GM12891 (cell line): Measurements from ENCODE around the gene VTI1A.

Source experiments
- POLR2A ChIP-seq: IDR thresholded peaks from 2 replicates; pipeline ENCODE4 v1.6.1; 2011; ENCODE audit warnings: low read depth, low read length, control low read depth
- POLR2AphosphoS5 ChIP-seq: IDR thresholded peaks from 2 replicates; pipeline ENCODE4 v1.6.1; 2011; ENCODE audit warnings: low read depth, low read length, control low read depth

DNA sequence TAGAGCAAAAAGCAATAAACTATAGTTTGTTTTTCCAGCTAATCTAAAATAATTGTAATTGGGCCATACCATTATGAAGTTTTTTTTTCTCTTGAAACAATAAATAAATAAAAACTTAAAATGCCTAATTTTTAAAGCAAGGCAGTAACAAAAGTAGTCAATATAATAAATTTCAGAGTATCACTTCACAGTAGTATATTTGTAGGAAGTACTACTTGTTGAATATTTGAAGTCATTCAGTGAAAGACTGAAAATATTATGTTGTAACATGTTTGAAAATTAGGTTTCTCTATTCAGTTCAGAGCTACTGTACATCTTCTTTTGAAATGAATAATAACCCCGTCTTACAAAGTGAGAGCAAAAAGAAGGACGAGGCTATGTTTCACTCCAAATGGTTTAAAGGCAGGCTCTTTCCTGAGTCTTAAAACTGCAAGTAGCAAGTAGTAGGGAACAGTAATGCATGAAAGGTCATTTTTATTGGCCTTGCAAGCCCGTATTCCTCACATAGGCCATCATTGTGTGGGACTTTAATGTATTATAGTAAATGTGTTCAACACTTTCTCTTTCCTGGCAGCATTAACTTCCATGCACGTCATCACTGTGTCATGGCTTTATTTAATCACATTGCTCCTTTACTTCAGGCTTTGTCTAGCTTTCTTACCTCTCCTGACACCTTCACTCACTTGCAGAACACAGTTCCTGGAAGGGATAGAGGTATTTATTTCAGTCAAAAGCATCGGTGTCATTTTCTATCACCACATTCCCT, 141.4 kb downstream of the VTI1A start:
- TF ChIP-seq POLR2AphosphoS5 = no peak
- no peak for TF ChIP-seq POLR2A
